Measurements from ENCODE around the gene CCDC116.
"Not testable (repeated sequence)": the region's sequence is repeated elsewhere in the genome, so short reads cannot be mapped to it uniquely, and the experiment has no call there.

The CCDC116 gene

GRCh38 chr22:21634844-21635243 lies 2.3 kb downstream of the CCDC116 start:
- H3K4me3 ChIP-seq (replicated peaks; ENCODE audit: low read depth, low read length): no peak overlapping the region
- TF ChIP-seq CTCF (IDR thresholded peaks at IDR 0.05; ENCODE audit: low read length, missing control alignments): no peak
- DNase-seq (ENCODE audit: low read depth): no peak

- H3K4me3 ChIP-seq (replicated peaks; ENCODE audit: low read depth, low read length): no peak overlapping the region
- DNase-seq (ENCODE audit: low read depth): no peak
- TF ChIP-seq CTCF (IDR thresholded peaks at IDR 0.05; ENCODE audit: low read length, missing control alignments): no peak
Observed at GRCh38 chr22:21635771-21636510, 3.4 kb downstream of the CCDC116 start.

GRCh38 chr22:21636629-21637218 lies 4.2 kb downstream of the CCDC116 start:
- H3K4me3 ChIP-seq (replicated peaks; ENCODE audit: low read depth, low read length): no peak overlapping the region
- no peak for TF ChIP-seq CTCF (IDR thresholded peaks at IDR 0.05; ENCODE audit: low read length, missing control alignments)

GRCh38 chr22:21637450-21637849 lies 4.9 kb downstream of the CCDC116 start:
- not testable (repeated sequence) for H3K4me3 ChIP-seq (replicated peaks; ENCODE audit: low read depth, low read length); DNase-seq (ENCODE audit: low read depth)

More at GRCh38 chr22:21636629-21637218, 4.2 kb downstream of the CCDC116 start:
- DNase-seq (ENCODE audit: low read depth): no peak

GRCh38 chr22:21639359-21639758 lies 6.8 kb downstream of the CCDC116 start:
- no peak overlapping the region for H3K4me3 ChIP-seq (replicated peaks; ENCODE audit: low read depth, low read length)
- no peak for DNase-seq (ENCODE audit: low read depth)
- TF ChIP-seq CTCF (IDR thresholded peaks at IDR 0.05; ENCODE audit: low read length, missing control alignments): no peak

GRCh38 chr22:21640810-21641209 lies 8.2 kb downstream of the CCDC116 start:
- TF ChIP-seq CTCF (IDR thresholded peaks at IDR 0.05; ENCODE audit: low read length, missing control alignments): no peak
- DNase-seq (ENCODE audit: low read depth): no peak
- no peak overlapping the region for H3K4me3 ChIP-seq (replicated peaks; ENCODE audit: low read depth, low read length)

GRCh38 chr22:21641417-21641788 lies 8.8 kb downstream of the CCDC116 start:
- peak overlapping the region; percentile 63 for H3K4me3 ChIP-seq (replicated peaks; ENCODE audit: low read depth, low read length)
- peak; percentile 62 for DNase-seq (ENCODE audit: low read depth)
- peak; percentile 58 for TF ChIP-seq CTCF (IDR thresholded peaks at IDR 0.05; ENCODE audit: low read length, missing control alignments)

All from fibroblast of pulmonary artery (primary cell).